ENCODE results near the gene UGP2. TPM values are rescaled to one million over a fixed set of nuclear protein-coding genes. Genes with fewer than 3 reads are reported as not detected.

UGP2 gene
- 82.0 and 125 TPM in 2 replicates for total RNA-seq

DNA sequence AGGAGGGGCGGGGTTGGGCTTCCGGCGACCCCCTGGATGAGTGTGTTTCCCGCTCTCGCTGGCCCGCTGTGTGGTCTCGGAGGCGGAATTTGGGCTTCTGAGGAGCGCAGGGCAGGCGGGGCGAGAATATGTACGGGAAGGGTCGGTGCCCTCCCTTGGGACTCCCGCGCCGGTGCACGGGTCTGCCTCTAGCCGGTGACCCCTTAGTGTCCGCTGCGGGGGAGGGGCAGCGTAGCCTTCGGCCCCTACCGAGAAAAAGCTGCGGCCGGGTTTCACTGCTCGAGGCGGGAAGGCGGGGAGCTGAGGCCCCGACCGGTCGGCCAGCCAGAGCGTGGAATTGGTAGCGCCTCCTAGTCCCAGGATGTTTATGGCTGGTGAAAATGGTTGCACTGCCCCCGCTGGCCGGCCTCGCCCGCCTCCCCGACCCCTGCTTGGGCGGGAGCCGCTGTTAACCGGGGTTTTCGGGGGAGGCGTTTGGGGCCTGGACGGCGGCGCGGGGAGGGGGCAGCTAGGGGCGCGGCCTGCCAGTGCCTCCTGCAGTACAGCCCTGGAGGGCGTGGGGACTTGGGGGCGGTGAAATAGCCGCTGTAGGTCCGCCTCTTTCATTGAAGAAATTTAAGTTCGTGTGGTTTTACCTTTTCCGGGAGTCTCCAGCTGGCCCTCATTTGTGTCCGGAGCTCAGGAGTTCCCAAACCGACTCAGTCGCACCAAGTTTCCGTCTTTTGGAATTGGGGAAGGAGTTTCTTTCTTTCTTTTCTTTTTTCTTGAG is at the start of gene UGP2:
UGP2 (plus strand) TSS at position 643 of the 769 bp plus-strand sequence. CDS start 290 bp downstream, outside the sequence.

Other genes with a start within 250 kb of the UGP2 start
- 8.3 and 11.2 TPM in 2 replicates for gene VPS54, start 177.5 kb downstream of the UGP2 start, total RNA-seq

Measured in cardiac ventricle fibroblast (primary cell).